Tibial nerve (tissue), 4 donors: ENCODE results near the gene GSG1L.

ENCODE experiments used
- CTCF ChIP-seq, 5 experiments: fragments of 200-600 bp in 3 of 5; fragments of 450-650 bp in 2 of 5; sonication (generic) in 3 of 5; IDR thresholded peaks; one replicate each; pipeline ENCODE4 v1.5.1; 2016 to 2019; ENCODE audit warnings: antibody characterized with exemption in 5 of 5, mild to moderate bottlenecking in 3 of 5, moderate library complexity in 2 of 5
- EP300 ChIP-seq, 2 donors: sonication (generic); formaldehyde crosslinking; IDR thresholded peaks; one replicate each; pipeline ENCODE4 v1.6.1; 2017; ENCODE audit warnings: antibody characterized with exemption in 2 of 2, mild to moderate bottlenecking in 1 of 2
- POLR2A ChIP-seq, 2 donors: fragments of 450-650 bp; IDR thresholded peaks; one replicate each; pipeline ENCODE4 v1.6.1; 2017; ENCODE audit warnings: antibody characterized with exemption in 2 of 2, mild to moderate bottlenecking in 2 of 2, moderate library complexity in 2 of 2

GRCh38 chr16:27789150-27789549 is 274.4 kb downstream of the GSG1L start:
- TF ChIP-seq CTCF (IDR thresholded peaks at IDR 0.05), result no peak
- no peak for TF ChIP-seq EP300 (IDR thresholded peaks at IDR 0.05)
- TF ChIP-seq POLR2A (IDR thresholded peaks at IDR 0.05), result no peak
